Measurements from ENCODE around the gene ABCC2. TPM values are rescaled to one million over a fixed set of nuclear protein-coding genes. Genes with fewer than 3 reads are reported as not detected.
"Not testable (repeated sequence)": the region's sequence is repeated elsewhere in the genome, so short reads cannot be mapped to it uniquely, and the experiment has no call there.

ABCC2 gene
- total RNA-seq (under 1 TPM; 0.50 to 0.66 TPM), polyA plus RNA-seq (ENCODE audit: insufficient read length in 2 of 2) (under 1 TPM; 0.44 to 0.68 TPM)
- long read RNA-seq, donor 1 = 0 reads
- long read RNA-seq, donor 2 = 0 reads
- long read RNA-seq, donor 3 = 0 reads
- long read RNA-seq, donor 4 = 0 reads

DNA sequence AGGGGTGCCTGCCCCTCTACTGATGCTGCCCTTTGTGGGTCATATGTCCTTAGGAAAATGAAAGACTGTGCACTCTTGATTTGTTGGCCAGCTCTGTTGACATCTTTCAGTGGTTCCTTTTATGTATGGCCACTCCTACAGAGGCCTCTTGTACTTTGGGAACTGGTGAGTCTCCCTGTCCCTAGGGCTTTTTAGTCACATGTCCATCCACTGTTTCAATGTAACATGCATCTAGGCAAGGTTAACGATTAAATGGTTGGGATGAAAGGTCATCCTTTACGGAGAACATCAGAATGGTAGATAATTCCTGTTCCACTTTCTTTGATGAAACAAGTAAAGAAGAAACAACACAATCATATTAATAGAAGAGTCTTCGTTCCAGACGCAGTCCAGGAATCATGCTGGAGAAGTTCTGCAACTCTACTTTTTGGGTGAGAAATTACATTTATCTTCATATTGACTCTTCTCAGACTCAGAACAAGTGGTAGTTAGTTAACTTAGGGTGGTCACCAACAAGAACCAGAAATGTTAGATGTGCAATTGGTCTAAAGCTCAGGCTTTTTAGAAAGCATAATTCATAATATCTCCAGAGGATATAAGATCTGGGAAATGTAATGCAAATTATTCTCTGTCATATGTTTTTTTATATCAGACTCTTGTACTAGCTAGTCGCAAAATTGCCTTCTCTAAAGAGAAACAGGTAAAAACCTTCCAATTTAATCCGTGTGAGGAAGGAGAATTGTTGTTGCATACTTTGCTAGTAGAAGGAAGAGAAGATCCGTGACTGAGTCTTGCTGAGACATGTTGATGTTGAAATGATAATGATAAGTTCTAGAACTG is at the start of gene ABCC2:
ABCC2 (plus strand) TSS at position 194 of the 840 bp plus-strand sequence; CDS start at position 399, 205 bp downstream.
- Histone ChIP-seq H3K4me3 (ENCODE audit: low read depth, low read length) (no peak within 1 kb of the TSS), H3K9me3 (ENCODE audit: control insufficient read depth, insufficient read depth, low read length) (no peaks in the 10 kb centered on the region), H3K4me1 (ENCODE audit: control insufficient read depth, insufficient read depth, low read length) (no peaks in the 10 kb centered on the region), H3K36me3 (ENCODE audit: control insufficient read depth, insufficient read depth, low read length) (no peaks in the 10 kb centered on the region), H3K27ac (ENCODE audit: low read depth, low read length) (no peak within 1 kb of the TSS), H3K27me3 (ENCODE audit: control insufficient read depth, insufficient read depth, low read length) (no peaks in the 10 kb centered on the region)
- no peak for DNase-seq (ENCODE audit: low read depth in 4 of 6, low spot score in 6 of 6)
- WGBS (ENCODE audit: insufficient coverage) = 79% methylated on average over 2 of the region's 7 CpGs

DNA sequence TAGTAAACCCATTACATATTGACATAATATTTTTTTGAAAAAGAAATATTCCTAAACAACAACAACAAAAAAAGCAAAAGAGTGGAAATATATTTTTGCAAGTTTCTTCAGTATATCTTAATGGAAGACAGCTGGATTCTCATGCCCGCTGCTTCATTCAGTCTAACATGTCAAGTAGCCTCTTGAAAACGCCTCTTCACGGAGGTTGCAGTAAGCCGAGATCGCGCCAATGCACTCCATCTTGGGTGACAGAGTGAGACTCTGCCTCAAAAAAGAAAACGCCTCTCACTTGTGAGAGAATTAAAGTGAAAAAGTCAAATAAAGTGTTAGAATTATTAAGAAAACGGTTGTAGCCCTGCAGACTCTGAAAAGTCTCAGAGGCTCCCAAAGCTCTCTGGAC is 49.1 kb upstream of the ABCC2 start:
- DNase-seq (ENCODE audit: low read depth in 4 of 6, low spot score in 6 of 6) = no peak
- no peak overlapping the region for H3K4me3 ChIP-seq (ENCODE audit: low read depth, low read length)
- no peaks in the 10 kb centered on the region for H3K9me3 ChIP-seq (ENCODE audit: control insufficient read depth, insufficient read depth, low read length)
- H3K27me3 ChIP-seq (ENCODE audit: control insufficient read depth, insufficient read depth, low read length) = no peaks in the 10 kb centered on the region
- 86% methylated on average over 7 of the region's 8 CpGs for WGBS (ENCODE audit: insufficient coverage)
- H3K27ac ChIP-seq (ENCODE audit: low read depth, low read length) = no peak overlapping the region
- peaks cover 7% of the 10 kb centered on the region for H3K36me3 ChIP-seq (ENCODE audit: control insufficient read depth, insufficient read depth, low read length)
- H3K4me1 ChIP-seq (ENCODE audit: control insufficient read depth, insufficient read depth, low read length) = peaks cover 9% of the 10 kb centered on the region

DNA sequence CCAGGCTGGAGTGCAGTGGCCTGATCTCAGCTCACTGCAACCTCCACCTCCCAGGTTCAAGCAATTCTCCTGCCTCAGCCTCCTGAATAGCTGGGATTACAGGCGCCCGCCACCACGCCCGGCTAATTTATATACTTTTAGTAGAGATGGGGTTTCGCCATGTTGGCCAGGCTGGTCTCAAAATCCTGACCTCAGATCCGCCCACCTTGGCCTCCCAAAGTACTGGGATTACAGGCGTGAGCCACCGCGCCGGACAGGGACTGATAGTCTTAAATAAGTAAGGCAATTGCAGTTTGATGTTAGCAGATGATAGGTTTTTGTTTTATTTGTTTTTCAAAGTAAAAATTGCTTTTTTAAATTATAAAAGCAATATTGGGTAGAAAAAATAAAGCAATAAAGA is 48.3 kb upstream of the ABCC2 start:
- 90% methylated on average over 3 of the region's 10 CpGs for WGBS (ENCODE audit: insufficient coverage)
- not testable (repeated sequence) for H3K27ac ChIP-seq (ENCODE audit: low read depth, low read length); H3K4me3 ChIP-seq (ENCODE audit: low read depth, low read length); H3K27me3 ChIP-seq (ENCODE audit: control insufficient read depth, insufficient read depth, low read length); H3K4me1 ChIP-seq (ENCODE audit: control insufficient read depth, insufficient read depth, low read length); H3K9me3 ChIP-seq (ENCODE audit: control insufficient read depth, insufficient read depth, low read length); H3K36me3 ChIP-seq (ENCODE audit: control insufficient read depth, insufficient read depth, low read length); DNase-seq (ENCODE audit: low read depth in 4 of 6, low spot score in 6 of 6)

DNA sequence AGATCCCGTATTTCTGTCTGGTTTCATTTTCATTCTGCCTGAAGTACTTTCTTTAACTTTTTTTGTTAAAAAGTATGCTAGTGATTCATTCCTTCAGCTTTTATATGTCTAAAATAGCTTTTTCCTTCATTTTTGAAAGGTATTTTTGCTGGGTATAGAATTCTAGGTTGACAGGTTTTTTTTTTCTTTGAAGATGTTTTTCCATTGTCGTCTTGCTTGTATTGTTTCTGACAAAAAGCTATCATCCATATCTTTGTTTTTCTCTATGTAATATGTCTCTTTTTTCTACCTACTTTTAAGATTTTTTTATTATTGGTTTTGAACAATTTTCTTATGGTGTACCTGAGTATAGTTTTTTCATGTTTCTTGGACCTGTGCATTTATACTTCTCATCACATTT is 42.2 kb upstream of the ABCC2 start:
- peaks cover 14% of the 10 kb centered on the region for H3K36me3 ChIP-seq (ENCODE audit: control insufficient read depth, insufficient read depth, low read length)
- no peak overlapping the region for H3K4me3 ChIP-seq (ENCODE audit: low read depth, low read length)
- H3K27me3 ChIP-seq (ENCODE audit: control insufficient read depth, insufficient read depth, low read length) = no peaks in the 10 kb centered on the region
- no peak overlapping the region for H3K27ac ChIP-seq (ENCODE audit: low read depth, low read length)
- H3K9me3 ChIP-seq (ENCODE audit: control insufficient read depth, insufficient read depth, low read length) = peaks cover 9% of the 10 kb centered on the region
- DNase-seq (ENCODE audit: low read depth in 4 of 6, low spot score in 6 of 6) = no peak
- WGBS (ENCODE audit: insufficient coverage) = no CpG with 5 or more reads among the region's 2 CpGs
- H3K4me1 ChIP-seq (ENCODE audit: control insufficient read depth, insufficient read depth, low read length) = no peaks in the 10 kb centered on the region

DNA sequence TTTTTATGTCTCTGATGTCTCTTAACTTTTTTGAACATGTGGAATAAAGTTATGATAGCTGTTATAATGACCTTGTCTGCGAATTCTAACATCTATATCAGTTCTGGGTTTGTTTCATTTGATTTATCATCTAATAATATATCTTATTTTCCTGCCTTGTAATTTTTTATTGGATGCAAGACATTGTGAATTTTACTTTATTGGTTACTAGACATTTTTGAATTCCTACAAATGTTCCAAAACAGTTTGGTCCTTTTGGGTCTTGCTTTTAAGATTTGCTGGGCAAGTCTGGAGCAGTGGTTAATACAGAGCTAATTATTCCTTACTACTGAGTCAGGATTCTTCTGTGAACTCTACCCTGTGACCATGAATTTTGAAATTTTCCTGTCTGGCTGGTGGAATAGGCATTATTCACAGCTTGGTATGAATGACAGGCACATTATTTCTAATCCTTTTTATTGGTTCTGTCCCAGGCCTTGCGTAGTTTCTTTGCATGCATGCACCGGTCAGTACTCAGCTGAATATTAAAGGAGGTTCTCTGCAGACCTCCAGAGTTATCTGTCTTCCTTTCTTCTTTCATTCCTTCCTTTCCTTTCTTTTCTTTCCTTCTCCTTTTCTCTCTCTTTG is 41.4 kb upstream of the ABCC2 start:
- Histone ChIP-seq H3K27ac (ENCODE audit: low read depth, low read length) (no peak overlapping the region), H3K27me3 (ENCODE audit: control insufficient read depth, insufficient read depth, low read length) (no peaks in the 10 kb centered on the region), H3K4me1 (ENCODE audit: control insufficient read depth, insufficient read depth, low read length) (no peaks in the 10 kb centered on the region), H3K4me3 (ENCODE audit: low read depth, low read length) (no peak overlapping the region), H3K9me3 (ENCODE audit: control insufficient read depth, insufficient read depth, low read length) (peaks cover 9% of the 10 kb centered on the region), H3K36me3 (ENCODE audit: control insufficient read depth, insufficient read depth, low read length) (peaks cover 18% of the 10 kb centered on the region)
- 85% methylated on average over 2 of the region's 3 CpGs for WGBS (ENCODE audit: insufficient coverage)
- DNase-seq (ENCODE audit: low read depth in 4 of 6, low spot score in 6 of 6) = no peak

DNA sequence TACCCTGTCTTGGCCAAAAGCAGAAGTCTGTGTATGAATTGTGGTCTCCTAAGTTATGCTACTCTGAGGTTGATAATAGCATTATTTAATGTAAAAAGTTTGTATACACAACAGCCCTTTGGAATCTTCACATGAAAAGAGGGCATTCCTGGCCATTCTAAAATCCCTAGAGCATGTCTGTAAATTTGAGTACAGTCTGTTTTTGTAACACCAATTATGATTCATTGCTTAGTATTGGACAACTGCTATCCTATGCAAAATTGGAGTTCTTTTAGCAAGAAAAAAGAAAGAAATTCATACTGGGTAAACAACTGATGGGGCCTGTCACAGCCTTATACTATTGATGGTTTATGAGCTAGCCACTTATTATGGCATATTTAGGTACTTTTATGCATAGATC is 40.2 kb upstream of the ABCC2 start:
- Histone ChIP-seq H3K4me1 (ENCODE audit: control insufficient read depth, insufficient read depth, low read length) (no peaks in the 10 kb centered on the region), H3K9me3 (ENCODE audit: control insufficient read depth, insufficient read depth, low read length) (peaks cover 9% of the 10 kb centered on the region), H3K36me3 (ENCODE audit: control insufficient read depth, insufficient read depth, low read length) (peaks cover 18% of the 10 kb centered on the region), H3K4me3 (ENCODE audit: low read depth, low read length) (no peak overlapping the region), H3K27me3 (ENCODE audit: control insufficient read depth, insufficient read depth, low read length) (no peaks in the 10 kb centered on the region), H3K27ac (ENCODE audit: low read depth, low read length) (no peak overlapping the region)
- DNase-seq (ENCODE audit: low read depth in 4 of 6, low spot score in 6 of 6) = no peak

DNA sequence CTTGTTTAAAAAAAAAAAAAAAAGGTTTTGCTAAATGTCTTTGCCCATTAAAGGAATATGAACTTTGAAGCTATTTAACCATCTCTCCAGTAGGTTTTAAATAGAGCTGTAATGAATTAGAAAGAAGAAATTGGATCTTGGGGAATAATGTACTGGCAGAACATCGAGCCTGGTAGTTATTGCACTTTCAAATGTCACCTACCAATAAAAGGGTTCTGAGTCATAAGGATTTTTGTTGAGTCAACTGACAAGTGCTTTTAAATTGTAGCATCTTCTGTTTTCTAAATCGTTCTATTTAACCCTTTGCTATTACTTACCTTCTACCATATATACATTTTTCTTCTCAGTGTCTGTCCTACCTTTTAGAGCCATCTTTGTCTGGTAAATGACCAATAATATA is 39.7 kb upstream of the ABCC2 start:
- no CpG with 5 or more reads among the region's 2 CpGs for WGBS (ENCODE audit: insufficient coverage)
- H3K27ac ChIP-seq (ENCODE audit: low read depth, low read length) = no peak overlapping the region
- H3K9me3 ChIP-seq (ENCODE audit: control insufficient read depth, insufficient read depth, low read length) = peaks cover 9% of the 10 kb centered on the region
- no peak overlapping the region for H3K4me3 ChIP-seq (ENCODE audit: low read depth, low read length)
- no peaks in the 10 kb centered on the region for H3K4me1 ChIP-seq (ENCODE audit: control insufficient read depth, insufficient read depth, low read length)
- peaks cover 21% of the 10 kb centered on the region for H3K36me3 ChIP-seq (ENCODE audit: control insufficient read depth, insufficient read depth, low read length)
- no peaks in the 10 kb centered on the region for H3K27me3 ChIP-seq (ENCODE audit: control insufficient read depth, insufficient read depth, low read length)
- DNase-seq (ENCODE audit: low read depth in 4 of 6, low spot score in 6 of 6) = peak in 1 of 6 donors; percentile 16

DNA sequence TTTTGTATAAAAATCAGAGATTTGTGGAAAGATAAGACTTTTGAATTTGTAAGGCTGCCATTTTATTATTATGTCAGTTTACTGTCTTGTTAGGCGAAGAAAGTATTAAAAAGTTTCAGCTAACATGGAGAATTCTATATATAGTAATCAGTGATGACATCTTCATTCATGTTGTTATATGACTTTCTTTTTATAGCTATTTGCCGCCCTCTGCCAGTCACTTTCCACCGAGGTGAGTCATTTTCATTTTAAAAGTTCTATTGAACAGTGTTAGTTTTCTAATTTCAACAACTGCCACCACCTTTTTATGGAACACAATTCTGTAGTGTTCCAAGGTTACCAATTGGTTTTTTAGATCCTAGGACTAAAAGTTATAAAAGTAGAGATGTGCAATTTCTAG is 38.6 kb upstream of the ABCC2 start:
- no peaks in the 10 kb centered on the region for H3K27me3 ChIP-seq (ENCODE audit: control insufficient read depth, insufficient read depth, low read length)
- no CpG with 5 or more reads among the region's 3 CpGs for WGBS (ENCODE audit: insufficient coverage)
- H3K36me3 ChIP-seq (ENCODE audit: control insufficient read depth, insufficient read depth, low read length) = peaks cover 21% of the 10 kb centered on the region
- H3K4me1 ChIP-seq (ENCODE audit: control insufficient read depth, insufficient read depth, low read length) = no peaks in the 10 kb centered on the region
- no peak for DNase-seq (ENCODE audit: low read depth in 4 of 6, low spot score in 6 of 6)
- H3K9me3 ChIP-seq (ENCODE audit: control insufficient read depth, insufficient read depth, low read length) = peaks cover 9% of the 10 kb centered on the region
- H3K27ac ChIP-seq (ENCODE audit: low read depth, low read length) = no peak overlapping the region
- H3K4me3 ChIP-seq (ENCODE audit: low read depth, low read length) = no peak overlapping the region

DNA sequence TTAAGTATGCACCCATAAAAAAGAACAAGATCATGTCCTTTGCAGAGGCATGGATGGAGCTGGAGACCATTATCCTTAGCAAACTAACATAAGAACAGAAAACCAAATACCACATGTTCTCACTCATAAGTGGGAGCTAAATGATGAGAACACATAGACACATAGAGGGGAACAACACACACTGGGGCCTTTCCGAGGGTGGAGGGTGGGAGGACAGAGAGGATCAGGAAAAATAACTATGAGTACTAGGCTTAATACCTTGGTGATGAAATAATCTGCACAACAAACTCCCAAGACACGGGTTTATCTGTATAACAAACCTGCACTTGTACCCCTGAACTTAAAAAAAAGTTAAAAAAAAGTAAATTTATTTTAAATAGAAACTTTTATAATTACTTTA is 36.3 kb upstream of the ABCC2 start:
- not testable (repeated sequence) for H3K27me3 ChIP-seq (ENCODE audit: control insufficient read depth, insufficient read depth, low read length); H3K4me3 ChIP-seq (ENCODE audit: low read depth, low read length); H3K9me3 ChIP-seq (ENCODE audit: control insufficient read depth, insufficient read depth, low read length); H3K4me1 ChIP-seq (ENCODE audit: control insufficient read depth, insufficient read depth, low read length); DNase-seq (ENCODE audit: low read depth in 4 of 6, low spot score in 6 of 6); H3K27ac ChIP-seq (ENCODE audit: low read depth, low read length)
- WGBS (ENCODE audit: insufficient coverage) = no CpG with 5 or more reads among the region's 2 CpGs
- H3K36me3 ChIP-seq (ENCODE audit: control insufficient read depth, insufficient read depth, low read length) = peaks cover 21% of the 10 kb centered on the region
